Right lobe of liver (tissue), 6 donors: ENCODE data around the gene S100A9. TPM values are rescaled to one million over a fixed set of nuclear protein-coding genes. Genes with fewer than 3 reads are reported as not detected.

Experiments used
- ATAC-seq, 4 donors: fragments of 200-7000 bp; cut with Tn5 transposase; one replicate each; pipeline ENCODE4 v1.9.1; 2020; ENCODE audit warnings: mild to moderate bottlenecking in 4 of 4, moderate library complexity in 4 of 4
- DNase-seq, 3 donors: peaks; one replicate each; pipeline ENCODE4 v3.0.0-alpha.2; 2020
- H3K27ac ChIP-seq, 3 donors: fragments of 200-600 bp; one replicate each; pipeline ENCODE4 v1.8.0; 2022
- H3K27me3 ChIP-seq, 2 donors: fragments of 200-600 bp; one replicate each; pipeline ENCODE4 v1.8.0; 2022
- H3K36me3 ChIP-seq, 4 donors: fragments of 200-600 bp; sonication (generic) in 1 of 4; one replicate each; pipeline versions ENCODE4 v1.5.1 to v1.8.0; 2017 to 2022; ENCODE audit warnings: control low read depth in 1 of 4
- H3K4me1 ChIP-seq, 4 donors: fragments of 200-600 bp; sonication (generic) in 1 of 4; one replicate each; pipeline versions ENCODE4 v1.5.1 to v1.8.0; 2017 to 2022; ENCODE audit warnings: control low read depth in 1 of 4
- H3K4me3 ChIP-seq, 3 donors: fragments of 200-600 bp; one replicate each; pipeline ENCODE4 v1.8.0; 2022
- H3K9me3 ChIP-seq, 4 donors: fragments of 200-600 bp; sonication (generic) in 1 of 4; one replicate each; pipeline versions ENCODE4 v1.5.1 to v1.8.0; 2017 to 2022; ENCODE audit warnings: control low read depth in 1 of 4
- POLR2A ChIP-seq: fragments of 450-650 bp; IDR thresholded peaks from one replicate; pipeline ENCODE4 v1.6.1; 2017; ENCODE audit warnings: antibody characterized with exemption, mild to moderate bottlenecking
- WGBS: methylation state at CpG from one replicate; pipeline ENCODE4 v1.1.6; 2018; ENCODE audit warnings: low coverage, low lambda C conversion rate; ENCODE audit not compliant: insufficient coverage; ENCODE audit errors: missing lambda C conversion rate; 5-methylcytosine and 5-hydroxymethylcytosine counted together
- intact Hi-C, 2 donors: fragments of 100-400 bp; cut with DNase I; formaldehyde crosslinking; loops; one replicate each; pipeline versions ENCODE4 v1.11.2 to v1.14.1; 2022
- total RNA-seq, 6 experiments: library from RNA; depleted of rRNA in 2 of 6; stranded (reverse); fragments of >200 nt in 2 of 6; fragmentation: NEBNext Ultra II Directional in 3 of 6; extraction: Animal tissue kit (Norgen Biotek cat#: 25700) in 3 of 6; gene quantifications; one replicate each; pipeline versions ENCODE4 v1.1.0 to v1.2.4, GENCODE V29; 2016 to 2023
- TF ChIP-seq, protein P1 (sequence below), 4 donors: fragments of 200-600 bp in 3 of 4; fragments of 450-650 bp in 1 of 4; IDR thresholded peaks; one replicate each; pipeline versions ENCODE4 v1.5.1 to v1.8.0; 2016 to 2022; ENCODE audit warnings: antibody characterized with exemption in 4 of 4, mild to moderate bottlenecking in 2 of 4
- donor health status: DM: no; HTN: yes; CAD: no.
- donor health status: DM: no; HTN: no; CAD: no.
- donor health status: DM: no; HTN: no; CAD: no.
- donor health status: DM: no; HTN: yes; CAD: no.
- donor health status: DM: no; HTN: yes; CAD: no.

S100A9 gene
- total RNA-seq, 6 experiments from 2014 or later: 34.3 to 96.8 (median 64.5) TPM

DNA sequence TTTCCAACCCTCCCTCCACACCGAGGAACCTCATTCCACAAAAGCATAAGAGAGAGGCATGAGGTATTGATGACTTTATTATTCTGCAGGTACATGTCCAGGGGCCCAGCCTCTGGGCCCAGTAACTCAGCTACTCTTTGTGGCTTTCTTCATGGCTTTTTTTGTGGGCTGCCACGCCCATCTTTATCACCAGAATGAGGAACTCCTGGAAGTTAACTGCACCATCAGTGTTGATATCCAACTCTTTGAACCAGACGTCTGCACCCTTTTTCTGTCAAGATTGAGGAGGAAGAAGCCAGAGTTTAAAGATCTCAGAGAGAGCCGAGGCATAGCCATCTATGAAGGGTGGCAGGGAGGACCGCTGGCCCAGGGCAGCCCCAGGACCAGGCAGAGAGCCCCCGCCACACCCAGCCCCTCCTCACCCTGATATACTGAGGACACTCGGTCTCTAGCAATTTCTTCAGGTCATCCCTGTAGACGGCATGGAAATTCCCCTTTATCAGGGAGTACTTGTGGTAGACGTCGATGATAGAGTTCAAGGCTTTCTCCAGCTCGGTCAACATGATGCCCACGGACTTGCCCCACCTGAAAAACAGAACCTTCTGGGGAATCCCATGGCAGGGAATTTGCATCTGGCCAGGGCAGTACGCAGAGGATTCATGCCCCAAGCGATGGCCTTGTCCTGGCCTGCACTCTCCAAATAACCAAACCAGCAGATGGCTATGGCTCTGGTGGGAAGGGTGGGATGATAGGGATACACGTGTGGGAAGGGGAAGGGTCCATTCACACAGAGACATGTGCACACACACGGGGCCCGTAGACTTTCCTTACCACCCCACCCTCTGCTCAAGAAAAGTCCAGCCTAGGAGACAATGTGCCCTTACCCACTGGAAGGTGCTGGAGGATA lies 32.6 kb downstream of the S100A9 start:
- WGBS: 43% methylated on average over 8 of the region's 17 CpGs
- Histone ChIP-seq H3K27me3 (no peaks in the 10 kb centered on the region), H3K4me1 (no peaks in the 10 kb centered on the region), H3K27ac (no peak overlapping the region), H3K36me3 (no peaks in the 10 kb centered on the region), H3K4me3 (no peak overlapping the region), H3K9me3 (no peaks in the 10 kb centered on the region)
- ATAC-seq: no peak
- intact Hi-C loops: no loop called here
- DNase-seq: no peak
- TF ChIP-seq POLR2A: no peak
- TF ChIP-seq, protein P1, sequence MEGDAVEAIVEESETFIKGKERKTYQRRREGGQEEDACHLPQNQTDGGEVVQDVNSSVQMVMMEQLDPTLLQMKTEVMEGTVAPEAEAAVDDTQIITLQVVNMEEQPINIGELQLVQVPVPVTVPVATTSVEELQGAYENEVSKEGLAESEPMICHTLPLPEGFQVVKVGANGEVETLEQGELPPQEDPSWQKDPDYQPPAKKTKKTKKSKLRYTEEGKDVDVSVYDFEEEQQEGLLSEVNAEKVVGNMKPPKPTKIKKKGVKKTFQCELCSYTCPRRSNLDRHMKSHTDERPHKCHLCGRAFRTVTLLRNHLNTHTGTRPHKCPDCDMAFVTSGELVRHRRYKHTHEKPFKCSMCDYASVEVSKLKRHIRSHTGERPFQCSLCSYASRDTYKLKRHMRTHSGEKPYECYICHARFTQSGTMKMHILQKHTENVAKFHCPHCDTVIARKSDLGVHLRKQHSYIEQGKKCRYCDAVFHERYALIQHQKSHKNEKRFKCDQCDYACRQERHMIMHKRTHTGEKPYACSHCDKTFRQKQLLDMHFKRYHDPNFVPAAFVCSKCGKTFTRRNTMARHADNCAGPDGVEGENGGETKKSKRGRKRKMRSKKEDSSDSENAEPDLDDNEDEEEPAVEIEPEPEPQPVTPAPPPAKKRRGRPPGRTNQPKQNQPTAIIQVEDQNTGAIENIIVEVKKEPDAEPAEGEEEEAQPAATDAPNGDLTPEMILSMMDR (IDR thresholded peaks at IDR 0.05): no peak

DNA sequence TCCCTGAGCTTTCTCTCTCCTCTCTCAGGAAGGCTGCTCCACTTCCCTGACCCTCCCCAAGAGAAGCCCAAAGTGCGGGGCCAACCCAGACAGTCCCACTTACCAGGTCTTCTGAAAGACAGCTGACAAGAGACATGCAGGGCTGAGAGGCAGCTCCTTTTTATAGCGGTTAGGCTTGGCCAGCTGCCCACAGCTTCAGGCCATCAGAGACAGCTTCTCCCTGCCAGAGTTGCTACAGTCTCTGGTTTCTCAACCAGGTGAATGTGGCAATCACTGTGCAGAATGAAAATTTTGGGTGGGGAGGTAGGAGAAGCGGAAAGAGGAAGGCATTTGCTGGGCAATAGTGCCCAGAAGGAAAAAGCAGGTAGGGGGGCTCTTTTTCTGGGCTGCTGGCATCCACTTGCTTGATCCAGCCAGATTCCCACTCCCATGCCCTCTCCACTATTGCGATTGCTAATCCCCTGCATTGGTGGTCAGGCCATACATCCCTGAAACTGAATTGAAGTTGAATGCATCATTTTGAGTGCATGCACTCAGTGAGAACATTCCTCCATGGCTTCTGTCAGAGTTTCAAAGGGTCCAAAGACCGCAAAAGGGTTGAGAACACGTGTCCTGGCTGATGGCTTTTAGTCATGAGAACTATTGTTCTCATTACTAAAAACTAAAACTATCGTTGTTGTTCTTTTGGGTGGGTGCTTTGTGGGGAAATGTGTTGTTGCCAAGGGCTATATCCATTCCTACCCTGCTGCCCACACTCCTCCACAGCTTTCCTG lies 33.5 kb downstream of the S100A9 start, which contains the start of gene S100A8:
Gene S100A8 (minus strand): TSS at position 136 of the 773 bp plus-strand sequence. CDS start 538 bp downstream, outside the sequence.
- 32% methylated on average over 6 of the region's 7 CpGs for WGBS
- Histone ChIP-seq H3K4me1 (no peaks in the 10 kb centered on the region), H3K9me3 (no peaks in the 10 kb centered on the region), H3K4me3 (no peak within 1 kb of the TSS), H3K27me3 (no peaks in the 10 kb centered on the region), H3K27ac (no peak within 1 kb of the TSS), H3K36me3 (no peaks in the 10 kb centered on the region)
- ATAC-seq (peak; percentile 37 to 76 (median 57)), DNase-seq (peak; percentile 70 to 81 (median 81))
- intact Hi-C loops: no loop called here
- TF ChIP-seq, protein P1 (IDR thresholded peaks at IDR 0.05): no peak
- no peak for TF ChIP-seq POLR2A

DNA sequence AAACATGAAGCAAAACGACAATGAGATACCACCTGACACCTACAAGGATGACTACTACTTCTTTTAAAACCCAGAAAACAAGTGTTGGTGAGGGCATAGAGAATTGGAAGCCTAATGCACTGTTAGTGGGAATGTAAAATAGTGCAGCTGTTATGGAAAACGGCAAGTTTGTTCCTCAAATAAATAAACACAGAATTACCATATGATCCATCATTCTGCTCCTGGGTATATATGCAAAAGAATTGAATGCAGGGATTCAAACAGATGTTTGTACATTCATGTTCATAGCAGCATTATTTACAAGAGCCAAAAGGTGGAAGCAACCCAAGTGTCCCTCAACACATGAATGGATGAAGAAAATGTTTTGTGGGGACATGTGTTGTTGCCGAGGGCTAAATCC lies 34.6 kb downstream of the S100A9 start:
- ATAC-seq (no peak), DNase-seq (no peak)
- H3K4me1 ChIP-seq: no peaks in the 10 kb centered on the region
- no peak overlapping the region for H3K4me3 ChIP-seq
- TF ChIP-seq, protein P1 (IDR thresholded peaks at IDR 0.05): no peak
- no peak for TF ChIP-seq POLR2A
- intact Hi-C loops: no loop called here
- no peak overlapping the region for H3K27ac ChIP-seq
- no peaks in the 10 kb centered on the region for H3K9me3 ChIP-seq
- WGBS: 21% methylated on average over 3 of the region's 3 CpGs
- H3K27me3 ChIP-seq: no peaks in the 10 kb centered on the region
- H3K36me3 ChIP-seq: no peaks in the 10 kb centered on the region

DNA sequence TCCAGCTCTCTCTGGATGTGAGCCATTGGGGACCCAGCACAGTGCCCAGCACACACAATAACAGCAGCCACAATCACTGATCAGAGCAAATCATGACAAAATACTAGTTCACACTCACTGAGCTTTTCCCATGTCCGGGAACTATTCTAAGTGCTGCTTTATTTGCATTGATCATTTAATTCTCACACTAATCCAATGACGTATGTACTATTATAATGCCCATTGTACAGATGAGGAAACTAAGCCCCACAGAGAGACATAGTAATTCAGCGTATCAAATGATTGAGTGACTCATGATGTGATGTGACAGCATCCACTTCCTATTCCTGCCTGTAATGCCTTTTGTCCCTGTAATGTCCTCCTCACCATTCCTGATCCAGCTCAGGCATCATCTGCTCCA lies 35.2 kb downstream of the S100A9 start:
- Histone ChIP-seq H3K9me3 (no peaks in the 10 kb centered on the region), H3K36me3 (no peaks in the 10 kb centered on the region), H3K4me3 (no peak overlapping the region), H3K4me1 (no peaks in the 10 kb centered on the region), H3K27ac (no peak overlapping the region), H3K27me3 (no peaks in the 10 kb centered on the region)
- 69% methylated on average over 3 of the region's 3 CpGs for WGBS
- no peak for DNase-seq
- intact Hi-C loops: no loop called here
- no peak for TF ChIP-seq POLR2A
- TF ChIP-seq, protein P1 (IDR thresholded peaks at IDR 0.05): no peak
- no peak for ATAC-seq
